HG02588 (cell line): Measurements from ENCODE around the gene WT1.
"Not testable (repeated sequence)": the region's sequence is repeated elsewhere in the genome, so short reads cannot be mapped to it uniquely, and the experiment has no call there.

Source experiments
- ATAC-seq: cut with Tn5 transposase; IDR thresholded peaks from one replicate; pipeline ENCODE4 v1.9.1; 2021; ENCODE audit warnings: mild to moderate bottlenecking, moderate library complexity; ENCODE audit not compliant: unreplicated experiment

WT1 gene

GRCh38 chr11:32388871-32389770 lies 46.2 kb downstream of the WT1 start:
- ATAC-seq = peak; percentile 38

DNA sequence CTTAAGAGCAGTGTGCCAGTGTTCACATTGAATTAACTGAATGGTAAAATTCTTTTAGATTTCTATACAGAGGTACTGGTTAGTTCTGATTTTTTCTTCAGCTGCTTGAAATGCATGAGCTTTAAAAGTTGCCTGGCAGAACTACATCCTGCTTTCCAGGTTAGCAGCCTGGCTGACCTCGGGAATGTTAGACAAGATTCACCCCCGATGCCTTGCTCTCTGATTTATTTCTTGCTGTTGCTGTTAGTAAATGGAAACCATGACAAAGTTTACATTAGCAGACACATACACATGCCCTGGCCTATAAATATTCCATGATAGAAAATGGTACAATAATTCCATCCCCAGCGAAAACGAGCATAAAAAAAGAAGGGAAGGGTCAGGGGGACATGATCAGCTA lies 47.0 kb downstream of the WT1 start:
- no peak for ATAC-seq

DNA sequence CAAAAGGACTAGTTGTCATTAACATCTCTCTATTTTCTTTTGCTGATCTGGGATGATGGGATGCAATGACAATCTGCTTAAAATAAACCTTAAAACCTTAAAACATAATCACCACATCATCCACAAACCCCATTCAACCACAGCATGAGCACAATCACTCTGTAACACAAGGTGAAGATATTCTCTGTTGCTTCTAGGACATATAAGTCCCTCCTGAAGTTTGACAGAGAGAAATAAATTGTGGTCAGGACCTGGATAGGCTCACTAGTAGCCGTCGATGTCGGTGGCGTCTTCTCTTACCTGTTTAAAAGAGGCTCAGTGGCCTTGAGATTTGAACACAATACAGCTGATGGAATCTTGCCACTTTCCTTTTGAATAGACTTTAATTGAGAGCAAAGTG lies 47.9 kb downstream of the WT1 start:
- no peak for ATAC-seq

DNA sequence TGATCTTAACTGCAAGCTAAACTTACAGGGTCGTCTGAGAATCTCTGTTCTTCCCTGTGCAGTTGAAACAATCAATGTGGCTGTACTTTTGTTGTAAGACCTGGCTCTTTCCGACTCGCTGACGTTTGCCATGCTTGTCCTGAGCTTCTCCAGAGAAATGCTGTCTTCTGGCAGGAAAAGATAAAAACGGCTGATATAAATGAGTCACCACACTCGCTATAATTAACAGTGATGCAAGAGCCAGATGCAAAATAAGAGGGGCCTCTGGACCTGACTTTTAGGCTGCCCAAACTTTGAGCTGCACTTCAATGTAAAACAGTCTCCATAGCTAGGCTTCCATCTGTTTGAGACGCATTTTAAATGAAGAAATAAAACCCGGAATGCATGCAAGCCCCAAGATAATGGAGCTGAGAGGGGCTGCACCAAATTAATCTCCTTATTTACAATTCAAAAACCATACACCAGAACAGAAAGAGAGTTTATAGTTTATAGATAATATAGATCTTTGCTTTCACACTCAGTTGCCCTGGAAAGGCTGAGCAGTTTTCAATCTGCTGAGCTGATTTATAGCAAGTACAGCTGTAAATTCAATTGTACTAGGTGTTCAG lies 48.5 kb downstream of the WT1 start:
- no peak for ATAC-seq

- ATAC-seq = no peak
Observed at GRCh38 chr11:32385998-32386397, 49.3 kb downstream of the WT1 start.

- no peak for ATAC-seq
Observed at GRCh38 chr11:32382339-32383049, 52.8 kb downstream of the WT1 start.

DNA sequence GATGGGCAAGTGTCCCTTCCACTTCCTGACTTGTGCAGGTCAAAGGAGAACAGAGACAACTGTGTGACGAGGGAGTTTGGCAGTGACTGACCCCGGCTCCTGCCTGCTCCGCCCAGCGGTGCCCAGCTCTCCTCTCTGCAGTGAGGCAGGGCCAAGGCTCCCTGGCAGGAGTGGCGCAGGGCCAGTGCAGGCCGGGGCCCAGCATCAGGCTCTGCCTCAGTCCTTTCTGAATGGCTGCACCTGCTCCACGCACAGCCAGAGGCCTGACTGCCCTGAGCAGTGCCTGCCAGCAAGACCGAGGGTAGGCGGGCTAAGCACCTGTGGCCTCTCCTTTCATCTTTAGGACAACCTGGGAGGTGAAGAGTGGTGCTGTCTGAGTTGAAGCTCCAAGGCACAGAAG lies 54.2 kb downstream of the WT1 start:
- no peak for ATAC-seq

DNA sequence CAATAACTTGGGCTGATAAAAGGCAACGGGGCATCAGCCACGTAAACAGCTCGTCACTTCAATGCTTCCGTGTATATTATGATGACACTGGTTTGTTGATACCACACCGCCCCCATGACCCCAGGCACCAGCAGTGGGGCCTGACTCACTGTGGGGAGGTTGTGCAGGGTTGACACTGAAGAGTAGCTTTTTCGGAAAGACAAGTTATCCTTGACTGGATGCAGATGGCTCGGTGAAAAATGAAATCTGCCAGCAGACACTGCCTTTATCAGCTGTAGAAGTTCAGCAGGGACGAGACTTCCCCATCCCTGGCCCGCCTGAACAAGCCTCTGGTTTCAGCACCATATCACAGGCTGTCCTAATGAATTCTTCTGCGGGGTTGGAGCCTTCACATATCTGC lies 55.6 kb downstream of the WT1 start:
- ATAC-seq = no peak

- ATAC-seq = no peak
Observed at GRCh38 chr11:32375826-32376225, 59.5 kb downstream of the WT1 start.

DNA sequence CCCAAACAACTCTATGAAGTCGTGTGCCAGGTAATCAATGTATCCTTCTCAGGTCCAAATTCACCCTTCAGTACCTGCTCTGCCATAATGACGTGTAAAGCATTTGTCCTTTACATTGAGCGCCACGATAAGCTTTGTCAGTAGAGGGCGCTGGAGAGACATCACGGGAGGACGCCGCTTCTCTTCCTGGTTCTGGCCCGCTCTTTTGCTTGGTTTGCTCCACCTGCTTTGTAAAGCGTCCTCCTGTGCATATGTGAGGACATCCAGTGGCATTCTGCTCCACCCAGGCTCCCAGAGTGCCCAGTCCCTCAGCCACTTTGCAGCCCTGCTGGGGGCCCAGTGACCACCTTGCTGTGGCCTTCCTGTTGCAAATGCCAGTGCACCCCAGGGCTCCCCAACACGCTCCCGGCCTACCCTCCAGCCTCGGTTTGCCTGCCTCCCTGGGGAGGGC lies 61.1 kb downstream of the WT1 start:
- ATAC-seq = no peak

- ATAC-seq = not testable (repeated sequence)
Observed at GRCh38 chr11:32369987-32370386, 65.4 kb downstream of the WT1 start.

DNA sequence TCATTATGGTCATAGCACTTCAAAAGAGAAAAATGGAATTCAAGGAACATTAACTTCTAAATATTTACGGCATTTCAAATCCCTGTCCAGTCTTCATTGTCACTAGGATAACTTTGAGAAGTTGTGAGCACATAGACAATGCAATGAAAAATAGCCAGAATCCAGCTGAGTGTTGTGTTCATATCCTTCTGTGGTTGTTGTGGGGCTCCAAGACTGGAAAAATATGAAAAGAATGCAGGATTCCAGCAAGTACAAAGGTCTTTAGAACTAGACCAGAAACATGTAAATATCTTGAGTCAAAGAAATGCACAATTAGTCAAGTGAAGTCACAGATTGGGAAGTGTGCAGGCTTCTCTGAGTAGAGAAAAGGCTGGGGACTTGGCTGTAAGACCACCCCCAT lies 68.7 kb downstream of the WT1 start:
- no peak for ATAC-seq

DNA sequence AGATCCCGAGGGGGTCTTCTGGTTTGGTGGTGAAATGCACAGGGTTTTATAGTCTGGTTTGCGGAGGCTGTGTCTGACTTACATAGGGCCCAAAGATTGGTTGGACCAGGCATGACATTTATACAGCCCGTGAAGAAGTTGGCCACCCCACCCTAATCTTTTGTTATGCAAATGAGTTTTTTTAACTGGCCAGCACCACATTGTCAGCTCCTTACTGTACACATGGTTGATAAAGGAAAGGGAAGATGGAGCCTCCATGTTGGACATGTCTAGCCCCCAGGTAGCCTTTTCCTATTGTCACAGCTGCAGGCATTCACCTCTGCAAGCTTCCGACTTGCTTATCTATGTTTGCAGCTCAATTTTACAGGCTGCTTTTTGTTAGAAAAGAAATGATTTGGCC lies 70.1 kb downstream of the WT1 start:
- ATAC-seq = no peak

DNA sequence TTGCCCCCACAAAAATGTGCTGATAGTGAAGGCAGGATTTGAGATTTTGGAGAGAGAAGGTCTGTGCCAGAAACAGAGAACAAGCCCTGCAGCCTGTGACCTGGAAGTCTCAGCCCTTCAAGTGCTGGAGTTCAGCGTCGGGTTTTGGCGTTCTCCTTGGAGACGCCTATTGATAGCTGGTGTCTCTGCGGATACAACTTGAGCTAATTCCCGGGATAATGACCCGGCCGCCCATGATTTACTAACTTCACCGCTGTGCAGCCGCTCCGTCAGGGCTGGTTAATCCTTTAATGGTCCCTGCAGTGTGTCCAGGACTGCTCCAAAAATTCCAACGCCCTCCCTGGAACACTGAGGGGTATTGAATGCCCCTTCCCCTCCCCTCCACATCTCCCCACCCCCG lies 76.6 kb downstream of the WT1 start:
- ATAC-seq = no peak

GRCh38 chr11:32353884-32354283 lies 81.5 kb downstream of the WT1 start:
- ATAC-seq = no peak

DNA sequence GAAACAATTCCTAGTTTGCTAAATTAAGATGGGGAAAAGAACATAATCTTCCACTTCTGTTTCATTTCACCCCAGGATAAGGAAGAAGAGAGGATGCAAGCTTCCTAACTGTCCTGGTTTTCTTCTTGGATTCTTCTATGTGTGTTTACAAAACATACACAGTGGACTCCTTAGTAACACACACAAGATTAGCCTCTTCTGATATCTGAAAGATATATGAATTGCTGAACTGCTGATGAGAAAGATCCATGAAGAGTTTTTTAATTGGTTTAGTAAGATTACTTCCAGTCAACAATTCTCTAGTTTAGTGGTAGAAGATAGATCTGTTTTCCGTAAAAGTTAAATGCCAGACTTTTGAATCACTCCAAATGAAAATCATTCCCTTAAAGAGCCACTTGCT lies 86.8 kb downstream of the WT1 start:
- no peak for ATAC-seq

- no peak for ATAC-seq
Observed at GRCh38 chr11:32344946-32345345, 90.4 kb downstream of the WT1 start.

DNA sequence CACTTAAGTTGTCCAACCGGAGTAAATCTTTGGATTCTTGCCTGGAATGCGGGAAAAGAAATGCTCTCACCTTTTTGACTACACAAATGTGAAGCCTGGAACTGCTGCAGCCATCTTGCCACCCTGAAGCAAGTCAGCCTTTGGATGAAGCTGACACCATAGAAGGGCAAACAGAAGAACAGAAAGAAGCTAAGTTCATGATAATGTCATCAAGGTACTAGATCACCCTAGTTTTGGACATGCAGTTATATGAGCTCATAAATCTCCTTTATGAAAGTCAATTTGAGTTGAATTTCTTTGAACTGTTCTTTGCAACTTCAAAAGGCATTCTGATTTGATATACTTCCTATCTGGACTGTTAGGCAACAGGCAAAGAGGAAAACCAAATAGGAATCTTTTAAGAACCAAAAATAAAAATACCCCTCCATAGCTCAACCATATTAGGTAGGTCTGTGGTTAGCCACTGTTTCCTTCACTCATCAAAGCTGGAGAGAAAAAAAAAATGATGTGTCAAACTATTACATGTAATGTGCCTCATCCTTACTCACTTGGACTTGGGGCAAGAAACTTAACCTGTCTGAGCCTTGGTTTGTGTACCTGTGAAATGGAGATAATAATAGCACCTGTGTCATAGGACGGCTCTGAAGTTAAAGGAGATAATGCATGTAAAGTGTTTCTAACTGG lies 91.9 kb downstream of the WT1 start:
- ATAC-seq = no peak

DNA sequence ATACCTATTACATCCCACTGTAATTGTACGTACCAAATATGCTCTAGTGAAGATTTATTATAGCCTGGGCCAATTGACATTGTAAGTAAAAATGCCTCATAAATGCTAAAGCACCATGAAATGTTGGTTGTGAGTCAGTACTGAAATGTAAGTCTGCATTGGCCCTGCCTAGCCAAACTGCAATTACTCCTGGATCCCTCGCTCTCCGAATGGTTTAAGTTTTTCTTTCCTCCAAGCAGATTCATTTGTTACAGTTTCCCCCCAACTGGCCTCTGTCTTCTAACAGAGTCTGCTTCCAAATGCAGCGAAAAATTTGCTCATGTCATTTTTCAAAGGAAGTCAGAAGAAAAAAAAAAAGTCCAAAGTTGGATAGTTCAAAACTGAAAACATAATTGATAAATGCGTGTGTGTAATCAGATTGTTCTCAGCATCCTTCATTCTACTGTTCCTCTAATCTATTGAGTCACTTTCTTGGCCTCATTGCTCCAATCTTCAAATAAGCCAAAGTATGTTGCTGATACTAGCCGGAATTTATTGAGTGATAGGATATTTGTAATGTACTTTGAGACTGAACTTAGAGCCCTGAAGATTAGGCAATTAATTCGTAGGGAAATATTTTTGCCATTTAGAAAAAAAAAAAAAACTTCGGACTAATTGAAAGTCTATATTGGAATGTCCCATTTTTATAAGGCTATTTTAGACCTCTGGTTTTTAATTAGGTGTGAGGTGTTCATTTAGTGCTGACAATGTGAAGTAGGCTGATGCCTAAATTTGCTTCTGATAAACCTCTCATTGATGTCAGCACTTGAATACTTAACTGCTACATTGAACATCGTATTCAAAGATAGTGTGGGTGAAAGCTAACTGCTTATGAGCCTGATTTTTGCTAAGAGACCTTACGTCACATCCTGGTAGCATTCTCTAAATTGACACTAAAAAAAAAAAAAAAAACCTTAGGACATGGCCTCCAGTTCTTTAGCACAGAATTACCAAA lies 93.4 kb downstream of the WT1 start:
- no peak for ATAC-seq

DNA sequence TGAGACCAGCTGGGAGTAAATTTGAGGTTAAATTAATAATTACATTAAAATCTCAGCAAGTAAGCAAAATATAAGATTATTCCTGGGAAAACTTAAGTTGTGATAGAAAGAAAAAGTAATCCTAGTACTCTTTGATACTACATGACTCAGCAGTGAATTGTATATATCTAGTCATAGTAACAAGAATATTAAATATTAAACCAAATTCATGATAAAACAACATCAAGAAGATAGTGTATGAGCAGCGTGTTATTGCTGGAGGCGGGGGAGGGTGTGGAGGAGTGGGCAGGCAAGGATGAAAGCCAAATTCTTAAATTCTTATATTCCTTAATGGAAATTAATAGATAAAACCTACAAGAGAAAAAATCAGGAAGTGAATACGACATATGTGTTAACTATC lies 95.2 kb downstream of the WT1 start:
- ATAC-seq = no peak
